ENCODE results near the gene PCGF3. TPM values are rescaled to one million over a fixed set of nuclear protein-coding genes. Genes with fewer than 3 reads are reported as not detected.
"Not testable (repeated sequence)": the region's sequence is repeated elsewhere in the genome, so short reads cannot be mapped to it uniquely, and the experiment has no call there.

PCGF3 gene
- total RNA-seq, 4 donors from 2014 or later, result 14.5 to 31.9 (median 21.6) TPM

GRCh38 chr4:704198-704891 lies 1.3 kb upstream of the PCGF3 start:
- TF ChIP-seq, protein P1, sequence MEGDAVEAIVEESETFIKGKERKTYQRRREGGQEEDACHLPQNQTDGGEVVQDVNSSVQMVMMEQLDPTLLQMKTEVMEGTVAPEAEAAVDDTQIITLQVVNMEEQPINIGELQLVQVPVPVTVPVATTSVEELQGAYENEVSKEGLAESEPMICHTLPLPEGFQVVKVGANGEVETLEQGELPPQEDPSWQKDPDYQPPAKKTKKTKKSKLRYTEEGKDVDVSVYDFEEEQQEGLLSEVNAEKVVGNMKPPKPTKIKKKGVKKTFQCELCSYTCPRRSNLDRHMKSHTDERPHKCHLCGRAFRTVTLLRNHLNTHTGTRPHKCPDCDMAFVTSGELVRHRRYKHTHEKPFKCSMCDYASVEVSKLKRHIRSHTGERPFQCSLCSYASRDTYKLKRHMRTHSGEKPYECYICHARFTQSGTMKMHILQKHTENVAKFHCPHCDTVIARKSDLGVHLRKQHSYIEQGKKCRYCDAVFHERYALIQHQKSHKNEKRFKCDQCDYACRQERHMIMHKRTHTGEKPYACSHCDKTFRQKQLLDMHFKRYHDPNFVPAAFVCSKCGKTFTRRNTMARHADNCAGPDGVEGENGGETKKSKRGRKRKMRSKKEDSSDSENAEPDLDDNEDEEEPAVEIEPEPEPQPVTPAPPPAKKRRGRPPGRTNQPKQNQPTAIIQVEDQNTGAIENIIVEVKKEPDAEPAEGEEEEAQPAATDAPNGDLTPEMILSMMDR (IDR thresholded peaks at IDR 0.05 in 4 of 5, conservative IDR thresholded peaks at IDR 0.05 in 1 of 5), result no peak
- no peak for TF ChIP-seq POLR2A (IDR thresholded peaks at IDR 0.05)
- ATAC-seq (no peak), DNase-seq (no peak)
- Histone ChIP-seq H3K4me1 (peaks cover 18 to 22% of the 10 kb centered on the region in 2 donors), H3K9me3 (no peaks in the 10 kb centered on the region), H3K36me3 (no peaks in the 10 kb centered on the region), H3K27ac (no peak overlapping the region), H3K4me3 (no peak overlapping the region), H3K27me3 (no peaks in the 10 kb centered on the region)
- in situ Hi-C loops (cut with MboI; ENCODE audit: low sequenced_read_pairs in 4 of 4) (no loop called here), intact Hi-C loops (cut with DNase I; ENCODE audit: low total_unique reads) (loop anchor here (2.0 kb wide), 2 partner anchors 16 to 76 kb away; partner anchors contain the start of gene SLC49A3)

DNA sequence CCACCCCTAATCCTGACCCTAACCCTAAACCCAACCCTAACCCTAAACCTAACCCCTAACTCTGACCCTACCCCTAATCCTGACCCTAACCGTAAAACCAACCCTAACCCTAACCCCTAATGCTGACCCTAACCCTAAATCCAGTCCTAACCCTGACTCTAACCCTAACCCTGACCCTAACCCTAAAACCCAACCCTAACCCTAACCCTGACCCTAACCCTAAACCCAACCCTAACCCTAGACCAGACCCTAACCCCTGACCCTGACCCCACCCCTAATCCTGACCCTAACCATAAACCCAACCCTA lies 708 bp upstream of the PCGF3 start:
- Histone ChIP-seq H3K27ac (peak overlapping the region; percentile 41 to 92 (median 74)), H3K36me3 (no peaks in the 10 kb centered on the region), H3K9me3 (no peaks in the 10 kb centered on the region), H3K4me3 (peak overlapping the region; percentile 72 to 97 (median 87)), H3K27me3 (no peaks in the 10 kb centered on the region), H3K4me1 (peaks cover 20 to 22% of the 10 kb centered on the region in 2 donors)
- DNase-seq (no peak), ATAC-seq (no peak)
- TF ChIP-seq POLR2A (IDR thresholded peaks at IDR 0.05), result no peak
- intact Hi-C loops (cut with DNase I; ENCODE audit: low total_unique reads), result loop anchor here (2.0 kb wide), 2 partner anchors 16 to 76 kb away; partner anchors contain the start of gene SLC49A3
- in situ Hi-C loops (cut with MboI; ENCODE audit: low sequenced_read_pairs in 4 of 4), result no loop called here

DNA sequence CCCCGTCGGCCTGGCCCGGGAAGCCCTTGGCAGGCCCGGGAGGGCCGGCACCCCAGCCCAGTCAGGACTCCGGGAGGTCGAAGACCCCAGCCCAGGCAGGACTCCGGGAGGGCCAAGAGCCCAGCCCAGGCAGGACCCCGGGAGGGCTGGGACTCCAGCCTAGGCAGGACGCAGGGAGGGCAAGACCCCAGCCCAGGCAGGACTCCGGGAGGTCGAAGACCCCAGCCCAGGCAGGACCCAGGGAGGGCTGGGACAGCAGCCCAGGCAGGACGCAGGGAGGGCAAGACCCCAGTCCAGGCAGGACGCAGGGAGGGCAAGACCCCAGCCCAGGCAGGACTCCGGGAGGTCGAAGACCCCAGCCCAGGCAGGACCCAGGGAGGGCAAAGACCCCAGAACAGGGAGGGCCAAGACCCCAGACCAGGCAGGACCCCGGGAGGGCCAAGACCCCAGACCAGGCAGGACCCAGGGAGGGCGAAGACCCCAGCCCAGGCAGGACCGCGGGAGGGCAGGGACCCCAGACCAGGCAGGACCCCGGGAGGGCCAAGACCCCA lies 526 bp downstream of the PCGF3 start:
- DNase-seq; H3K36me3 ChIP-seq; H3K9me3 ChIP-seq; in situ Hi-C loops (cut with MboI; ENCODE audit: low sequenced_read_pairs in 4 of 4); intact Hi-C loops (cut with DNase I; ENCODE audit: low total_unique reads); H3K27me3 ChIP-seq: not testable (repeated sequence)
- H3K4me3 ChIP-seq, result peak overlapping the region; percentile 79 to 97 (median 87)
- H3K4me1 ChIP-seq, result peaks cover 21 to 28% of the 10 kb centered on the region in 2 donors
- peak in 1 of 2 donors; percentile 2 for ATAC-seq
- H3K27ac ChIP-seq, result peak overlapping the region; percentile 67 to 92 (median 84)

GRCh38 chr4:706834-707598 lies 1.4 kb downstream of the PCGF3 start:
- DNase-seq (no peak), ATAC-seq (no peak)
- no peaks in the 10 kb centered on the region for H3K9me3 ChIP-seq
- peaks cover 21 to 28% of the 10 kb centered on the region in 2 donors for H3K4me1 ChIP-seq
- H3K27me3 ChIP-seq, result no peaks in the 10 kb centered on the region
- in situ Hi-C loops (cut with MboI; ENCODE audit: low sequenced_read_pairs in 4 of 4) (no loop called here), intact Hi-C loops (cut with DNase I; ENCODE audit: low total_unique reads) (no loop called here)
- peak overlapping the region in 1 of 4 donors; percentile 0 for H3K27ac ChIP-seq
- H3K36me3 ChIP-seq, result no peaks in the 10 kb centered on the region
- H3K4me3 ChIP-seq, result peak overlapping the region; percentile 79 to 97 (median 87)
- TF ChIP-seq POLR2A (IDR thresholded peaks at IDR 0.05), result no peak
- TF ChIP-seq, protein P1 (IDR thresholded peaks at IDR 0.05 in 4 of 5, conservative IDR thresholded peaks at IDR 0.05 in 1 of 5), result no peak

DNA sequence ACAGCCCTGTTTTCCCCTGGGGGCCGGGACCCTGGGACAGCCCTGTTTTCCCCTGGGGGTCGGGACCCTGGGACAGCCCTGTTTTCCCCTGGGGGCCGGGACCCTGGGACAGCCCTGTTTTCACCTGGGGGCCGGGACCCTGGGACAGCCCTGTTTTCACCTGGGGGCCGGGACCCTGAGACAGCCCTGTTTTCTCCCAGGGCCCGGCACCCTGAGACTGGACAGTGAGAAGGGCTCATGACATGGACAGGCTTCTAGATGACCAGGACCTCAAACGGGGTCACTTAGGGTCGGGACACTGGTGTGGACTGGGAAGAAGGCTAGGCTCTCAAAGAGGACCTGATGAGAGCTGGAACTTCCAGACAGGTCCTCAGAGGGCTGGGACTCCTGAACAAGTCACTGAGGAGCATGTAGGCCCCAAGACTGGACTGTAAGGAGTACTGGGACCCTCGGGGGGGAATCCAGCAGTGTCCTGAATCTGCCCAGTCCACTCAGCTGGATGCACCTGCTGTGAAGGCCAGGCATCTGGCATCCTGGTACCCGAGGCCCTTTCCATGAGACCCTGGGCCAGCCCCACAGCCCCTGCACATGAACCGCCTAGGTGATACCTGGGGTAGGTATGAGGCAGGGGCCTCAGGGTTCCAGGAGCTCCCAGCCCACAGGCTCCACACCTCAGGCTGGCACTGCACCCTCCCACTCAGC lies 2.4 kb downstream of the PCGF3 start:
- Histone ChIP-seq H3K27ac (no peak overlapping the region), H3K4me1 (peaks cover 21 to 28% of the 10 kb centered on the region in 2 donors), H3K9me3 (no peaks in the 10 kb centered on the region), H3K27me3 (no peaks in the 10 kb centered on the region), H3K36me3 (no peaks in the 10 kb centered on the region), H3K4me3 (no peak overlapping the region)
- intact Hi-C loops (cut with DNase I; ENCODE audit: low total_unique reads), result no loop called here
- in situ Hi-C loops (cut with MboI; ENCODE audit: low sequenced_read_pairs in 4 of 4), result no loop called here
- TF ChIP-seq, protein P1 (IDR thresholded peaks at IDR 0.05 in 4 of 5, conservative IDR thresholded peaks at IDR 0.05 in 1 of 5), result no peak
- no peak for TF ChIP-seq POLR2A (IDR thresholded peaks at IDR 0.05)
- DNase-seq, result no peak
- ATAC-seq, result no peak

All from gastrocnemius medialis (tissue), 4 donors.